Measurements from ENCODE around the gene FAM13A.

GRCh38 chr4:88775026-88775425, 282.0 kb downstream of the FAM13A start:
- TF ChIP-seq CTCF (IDR thresholded peaks at IDR 0.05) (no peak), POLR2A (IDR thresholded peaks at IDR 0.05) (no peak)
